Activated CD4-positive, alpha-beta T cell treated with anti-CD3 and anti-CD28 coated beads for 4 hours (primary cell): Measurements from ENCODE around the gene PLA2G4B.
A peak's percentile ranks its signal among the peaks of the same experiment; 100 is the strongest.

Source experiments
- DNase-seq, 2 donors: peaks; one replicate each; pipeline ENCODE4 v3.0.0-alpha.2; 2020

Gene PLA2G4B

DNA sequence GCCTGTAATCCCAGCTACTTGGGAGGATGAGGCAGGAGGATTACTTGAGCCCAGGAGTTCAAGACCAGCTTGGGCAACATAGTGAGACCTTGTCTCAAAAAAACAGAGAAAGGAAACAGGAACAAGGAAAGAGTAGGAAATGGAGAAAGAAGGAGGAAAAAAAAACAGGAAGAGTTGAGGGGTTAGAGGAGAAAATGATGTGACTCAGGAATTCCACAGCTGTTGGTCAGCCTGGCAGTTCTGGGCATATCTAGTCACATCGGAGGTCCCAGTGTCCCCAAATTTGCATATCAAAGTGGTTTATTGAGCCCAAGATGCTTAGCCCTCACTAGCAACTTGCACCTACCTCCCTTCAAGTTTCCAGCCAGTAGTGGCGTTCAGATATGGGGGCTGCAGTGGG lies 29.5 kb upstream of the PLA2G4B start:
- no peak for DNase-seq

DNA sequence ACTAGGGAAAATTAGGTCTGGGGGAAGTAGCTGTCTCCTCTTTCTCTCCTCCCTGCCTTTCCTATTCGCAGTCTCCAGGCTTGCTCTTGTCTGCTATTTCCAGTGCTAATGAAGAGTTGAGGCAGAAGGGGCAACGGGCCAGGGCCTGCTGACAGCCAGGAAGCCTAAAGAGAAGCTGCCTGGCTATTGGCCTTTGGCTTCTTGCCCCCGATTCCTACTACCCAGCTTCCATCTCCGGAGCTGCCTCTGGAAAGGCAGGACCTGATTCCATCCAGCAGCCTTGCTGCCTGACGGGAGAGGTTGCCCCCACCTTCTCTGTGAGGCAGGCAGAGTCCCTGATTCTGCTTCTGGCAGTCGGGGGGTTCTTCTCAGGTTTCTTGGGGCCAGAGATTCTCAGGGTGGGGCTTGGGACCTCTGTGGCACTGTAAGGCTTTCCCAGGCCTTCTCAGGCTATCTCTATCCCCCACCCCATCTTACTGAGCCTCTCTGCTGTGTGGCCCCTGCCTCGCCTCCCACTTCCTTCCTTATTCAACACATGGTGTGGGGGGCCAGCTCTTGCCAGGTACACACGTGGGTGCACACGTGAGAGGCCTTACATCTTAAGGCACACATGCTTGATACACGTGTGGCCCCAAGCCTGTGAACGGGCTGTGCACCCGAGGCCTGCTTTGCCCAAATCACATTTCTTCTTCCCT lies 29.0 kb upstream of the PLA2G4B start:
- no peak for DNase-seq

DNA sequence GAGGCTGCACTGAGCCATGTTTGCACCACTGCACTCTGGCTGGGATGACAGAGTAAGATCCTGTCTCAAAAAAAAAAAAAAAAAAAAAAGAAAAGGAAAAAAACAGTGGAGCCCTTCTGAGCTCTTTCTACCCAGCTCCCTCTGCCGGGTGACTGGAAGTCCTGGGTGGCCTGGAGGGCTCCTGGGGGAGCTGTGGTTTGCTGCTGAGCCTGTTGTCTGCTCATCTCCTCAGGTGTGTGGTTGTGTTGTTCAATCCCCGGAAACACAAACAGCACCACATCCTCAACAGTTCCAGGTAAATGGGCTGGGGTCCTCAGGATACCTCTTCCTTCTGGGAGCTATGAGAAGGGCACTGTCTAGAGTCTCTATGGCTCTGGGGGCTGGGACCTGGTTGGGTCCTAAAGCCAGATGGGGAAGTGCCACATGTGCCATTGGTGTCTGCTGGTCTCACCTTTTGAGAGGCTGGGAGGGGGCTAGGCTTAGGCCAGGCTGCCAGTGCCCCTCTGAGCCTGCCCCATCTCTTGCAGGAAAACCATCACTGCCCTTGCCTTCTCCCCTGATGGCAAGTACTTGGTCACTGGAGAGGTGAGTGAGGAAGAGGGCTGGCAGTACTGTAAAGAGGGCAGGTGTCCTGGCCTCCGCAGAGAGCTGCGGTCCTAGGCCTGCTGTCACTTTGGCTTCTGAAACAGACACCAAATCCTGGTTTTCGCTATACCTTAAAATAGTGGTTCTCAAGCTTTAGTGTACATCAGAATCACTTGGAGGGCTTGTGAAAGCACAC lies 27.8 kb upstream of the PLA2G4B start:
- no peak for DNase-seq

DNA sequence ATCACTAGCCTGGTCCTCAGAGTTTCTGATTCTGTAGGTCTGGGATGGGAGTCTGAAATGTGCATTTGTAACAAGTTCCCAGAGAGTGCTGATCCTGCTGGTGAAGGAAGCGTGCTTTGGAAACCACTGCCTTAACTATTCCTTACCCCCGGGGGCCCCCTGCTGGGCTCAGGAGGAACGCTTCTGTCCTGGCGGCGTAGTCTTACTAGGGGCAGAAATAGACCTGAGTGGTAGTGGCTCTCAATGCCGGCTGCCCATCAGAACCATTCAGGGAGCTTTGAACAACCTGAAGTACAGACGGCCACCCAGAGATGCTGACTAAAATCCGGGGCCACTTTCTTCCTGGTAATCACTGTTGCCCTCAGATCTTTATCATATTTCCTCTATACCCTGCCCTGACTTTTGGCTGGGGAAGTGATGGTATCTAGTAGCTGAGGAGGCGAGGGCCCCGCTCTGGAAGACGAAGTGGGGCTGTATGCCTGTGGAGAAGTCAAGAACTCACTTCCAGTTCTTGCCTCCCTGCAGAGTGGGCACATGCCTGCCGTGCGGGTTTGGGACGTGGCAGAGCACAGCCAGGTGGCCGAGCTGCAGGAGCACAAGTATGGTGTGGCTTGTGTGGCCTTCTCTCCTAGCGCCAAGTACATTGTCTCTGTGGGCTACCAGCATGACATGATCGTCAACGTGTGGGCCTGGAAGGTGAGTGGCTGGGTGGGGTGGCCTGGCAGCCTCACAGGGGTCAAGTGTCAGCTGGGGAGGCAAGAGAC lies 27.0 kb upstream of the PLA2G4B start:
- DNase-seq = peak; percentile 67 to 77

DNA sequence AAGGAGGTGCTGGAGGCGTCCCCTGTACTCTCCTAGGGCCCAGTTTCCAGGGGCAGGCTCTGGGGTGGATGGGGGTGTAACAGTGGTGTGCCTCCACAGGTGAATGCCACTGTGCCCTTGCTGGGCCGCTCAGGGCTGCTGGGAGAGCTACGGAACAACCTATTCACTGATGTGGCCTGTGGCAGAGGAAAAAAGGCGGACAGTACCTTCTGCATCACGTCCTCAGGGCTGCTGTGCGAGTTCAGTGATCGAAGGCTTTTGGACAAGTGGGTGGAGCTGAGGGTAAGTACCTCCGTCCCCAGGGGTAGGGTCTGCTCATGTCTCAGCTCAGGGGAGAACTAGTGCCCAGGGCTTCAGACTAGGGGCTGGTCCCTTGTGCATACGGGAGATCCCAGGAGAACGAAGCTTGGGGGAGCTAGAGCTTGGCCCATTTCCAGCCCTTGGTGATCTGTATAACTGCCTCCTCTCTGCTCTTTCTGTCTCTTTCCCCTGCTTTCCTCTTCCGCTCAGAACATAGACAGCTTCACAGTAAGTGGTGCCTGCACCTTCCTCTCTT lies 25.7 kb upstream of the PLA2G4B start:
- no peak for DNase-seq

DNA sequence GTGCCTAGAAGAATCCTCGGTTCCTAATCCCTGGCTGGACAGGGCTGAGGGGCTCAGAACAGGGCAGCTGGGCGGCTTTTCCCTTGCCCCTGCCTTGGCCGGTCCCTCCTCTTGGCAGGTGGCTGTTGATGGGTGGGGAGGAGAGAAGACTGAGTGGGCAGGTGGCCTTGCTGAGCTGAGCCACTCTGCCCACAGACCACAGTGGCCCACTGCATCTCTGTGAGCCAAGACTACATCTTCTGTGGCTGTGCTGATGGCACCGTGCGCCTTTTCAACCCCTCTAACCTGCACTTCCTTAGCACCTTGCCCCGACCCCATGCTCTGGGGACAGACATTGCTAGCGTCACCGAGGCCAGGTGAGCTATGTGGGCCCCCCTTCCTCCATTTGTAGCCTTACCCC lies 25.2 kb upstream of the PLA2G4B start:
- no peak for DNase-seq

DNA sequence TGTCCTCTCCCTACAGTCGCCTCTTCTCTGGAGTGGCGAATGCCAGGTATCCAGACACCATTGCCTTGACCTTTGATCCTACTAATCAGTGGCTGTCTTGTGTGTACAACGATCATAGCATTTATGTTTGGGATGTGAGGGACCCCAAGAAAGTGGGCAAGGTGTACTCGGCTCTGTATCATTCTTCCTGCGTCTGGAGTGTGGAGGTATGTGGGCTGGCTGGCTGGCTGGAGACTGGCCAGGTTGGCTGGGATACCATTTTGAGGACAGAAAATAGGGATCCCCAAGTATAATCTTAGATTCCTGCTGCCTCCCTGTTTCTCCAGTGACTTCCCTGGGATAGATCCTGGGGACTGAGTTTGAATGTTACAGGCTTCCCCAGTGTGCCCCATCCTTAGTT lies 24.1 kb upstream of the PLA2G4B start:
- no peak for DNase-seq

DNA sequence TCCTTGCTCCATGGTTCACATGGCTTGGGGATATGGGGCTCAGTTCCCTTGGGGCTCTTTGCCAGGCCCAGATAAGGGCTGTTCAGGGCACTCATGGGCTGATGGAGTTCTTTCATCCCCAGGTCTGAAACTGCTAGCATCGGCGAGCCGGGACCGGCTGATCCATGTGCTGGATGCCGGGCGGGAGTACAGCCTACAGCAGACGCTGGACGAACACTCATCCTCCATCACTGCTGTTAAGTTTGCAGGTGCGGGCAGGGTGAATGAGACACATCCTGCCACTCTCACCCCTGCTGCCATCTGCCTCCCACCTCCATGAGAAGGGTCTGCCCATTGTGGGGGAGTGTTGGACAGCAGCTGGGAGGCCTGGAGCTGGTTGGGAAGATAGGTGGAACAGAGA lies 21.9 kb upstream of the PLA2G4B start:
- no peak for DNase-seq

DNA sequence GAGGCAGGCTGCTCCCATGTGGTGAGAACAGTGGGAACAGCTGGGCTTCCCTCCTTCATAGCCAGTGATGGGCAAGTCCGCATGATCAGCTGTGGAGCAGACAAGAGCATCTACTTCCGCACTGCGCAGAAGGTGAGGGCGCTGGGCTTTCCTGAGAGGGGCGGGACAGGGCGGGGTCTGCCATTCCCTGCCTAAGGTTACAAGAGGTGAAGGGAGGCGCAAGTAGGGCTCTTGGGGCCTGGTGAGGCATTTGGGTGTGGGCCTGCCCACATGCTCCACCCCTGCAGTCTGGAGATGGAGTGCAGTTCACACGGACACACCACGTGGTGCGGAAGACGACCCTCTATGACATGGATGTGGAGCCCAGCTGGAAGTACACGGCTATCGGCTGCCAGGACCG lies 21.3 kb upstream of the PLA2G4B start:
- no peak for DNase-seq

DNA sequence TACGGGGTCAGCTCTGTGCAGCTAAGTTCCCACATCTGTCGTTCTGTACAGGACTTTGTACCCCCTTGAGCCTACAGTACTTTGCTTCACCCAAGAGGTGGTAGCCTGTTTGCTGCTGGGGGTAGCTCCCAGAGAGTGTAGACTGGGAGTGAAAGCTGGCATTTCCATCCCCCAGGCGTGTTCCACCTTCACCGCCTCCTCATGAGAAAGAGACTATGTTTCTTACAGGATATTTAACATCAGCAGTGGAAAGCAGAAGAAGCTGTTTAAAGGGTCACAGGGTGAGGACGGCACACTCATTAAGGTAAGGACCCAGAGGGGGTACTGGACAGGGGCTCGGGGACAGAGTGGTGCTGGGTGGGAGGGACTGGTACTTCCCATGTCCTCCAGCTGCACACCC lies 20.9 kb upstream of the PLA2G4B start:
- no peak for DNase-seq

DNA sequence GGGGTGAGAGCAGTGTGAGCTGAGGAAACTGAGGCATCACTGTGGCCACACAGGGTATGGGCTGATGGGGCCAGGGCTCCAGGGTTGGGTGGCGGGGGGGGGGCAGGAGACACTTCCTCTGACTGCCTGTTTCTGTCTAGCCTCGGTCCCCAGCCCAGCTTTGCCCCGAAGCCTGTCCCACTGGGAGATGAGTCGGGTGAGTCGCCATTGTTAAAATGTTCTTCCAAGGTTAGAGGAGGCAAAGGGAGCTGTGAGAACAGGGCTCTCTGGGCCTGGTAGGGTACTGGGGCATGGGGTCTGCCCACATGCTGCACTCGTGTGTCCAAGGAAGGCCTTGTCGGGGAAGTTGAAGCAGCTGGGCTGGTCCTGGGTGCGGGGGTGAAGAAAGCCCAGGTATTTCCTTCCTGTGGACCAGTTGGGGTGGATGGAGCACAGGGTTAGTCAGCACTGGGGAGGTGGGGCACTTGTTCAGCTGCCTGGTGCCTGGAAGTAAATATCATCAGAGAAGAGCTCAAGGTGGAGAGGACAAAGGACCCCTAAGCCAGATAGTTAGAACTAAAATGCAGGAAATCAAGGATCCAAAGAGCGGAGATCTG lies 19.1 kb upstream of the PLA2G4B start:
- no peak for DNase-seq

DNA sequence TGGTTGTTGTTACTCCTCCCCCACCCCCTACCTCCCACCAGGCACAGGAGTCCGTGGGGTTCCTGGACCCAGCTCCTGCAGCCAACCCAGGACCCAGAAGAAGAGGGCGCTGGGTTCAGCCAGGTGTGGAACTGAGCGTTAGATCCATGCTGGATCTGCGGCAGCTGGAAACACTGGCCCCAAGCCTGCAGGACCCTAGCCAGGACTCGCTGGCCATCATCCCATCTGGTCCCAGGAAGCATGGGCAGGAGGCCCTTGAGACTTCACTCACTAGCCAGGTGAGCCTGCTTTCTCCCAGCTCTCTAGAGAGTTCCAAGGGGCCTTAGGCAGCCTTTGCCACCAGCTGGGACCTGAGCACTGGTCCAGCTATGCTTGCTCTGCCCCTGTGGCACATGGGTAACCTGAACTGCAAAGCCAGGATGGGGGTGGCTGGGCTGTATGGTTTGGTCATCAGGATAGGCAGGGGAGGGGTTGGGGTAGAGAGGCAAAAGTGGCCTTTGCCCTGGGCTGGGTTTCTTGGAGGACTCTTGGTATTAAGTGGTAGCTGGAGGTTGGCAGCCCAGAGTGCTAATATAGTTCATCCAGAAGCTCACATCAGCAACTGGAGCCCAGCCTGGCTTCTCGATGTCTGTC lies 17.7 kb upstream of the PLA2G4B start:
- no peak for DNase-seq

DNA sequence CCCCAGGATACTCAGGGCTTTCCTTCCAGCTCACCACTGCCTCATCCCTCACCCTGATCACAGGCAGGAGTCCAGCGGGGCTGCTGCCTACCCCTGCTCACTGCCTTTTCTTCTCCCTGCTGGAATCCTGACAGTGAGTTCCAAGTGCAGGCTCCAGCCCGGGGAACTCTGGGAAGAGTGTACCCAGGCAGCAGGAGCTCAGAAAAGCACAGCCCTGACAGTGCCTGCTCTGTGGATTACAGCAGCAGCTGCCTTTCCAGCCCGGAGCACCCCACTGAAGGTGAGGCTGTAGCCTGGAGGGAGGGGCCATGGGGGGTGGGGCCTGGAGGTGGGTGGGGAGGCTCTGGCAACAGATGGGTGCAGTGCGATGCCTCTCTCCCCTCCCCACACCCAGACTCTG lies 16.8 kb upstream of the PLA2G4B start:
- DNase-seq = no peak

DNA sequence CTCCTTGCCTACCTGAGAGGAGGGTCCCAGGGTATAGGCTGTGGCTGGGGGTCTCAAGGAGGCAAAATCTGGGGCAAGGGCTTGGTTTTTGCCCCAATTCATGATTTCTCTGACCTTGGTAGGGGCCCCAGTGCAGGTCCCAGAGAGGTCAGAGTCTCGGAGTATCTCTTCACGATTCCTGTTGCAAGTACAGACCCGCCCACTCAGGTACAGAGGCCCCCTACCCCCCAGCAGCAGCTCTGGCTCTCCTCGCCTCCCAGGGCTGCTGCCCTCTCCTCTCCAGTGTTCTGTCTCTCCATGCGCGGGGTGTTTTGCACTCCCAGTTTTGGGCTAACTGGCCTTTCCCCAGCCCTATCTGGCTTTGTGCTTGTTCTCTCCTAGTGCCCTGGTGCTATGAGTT lies 16.2 kb upstream of the PLA2G4B start:
- DNase-seq = no peak

DNA sequence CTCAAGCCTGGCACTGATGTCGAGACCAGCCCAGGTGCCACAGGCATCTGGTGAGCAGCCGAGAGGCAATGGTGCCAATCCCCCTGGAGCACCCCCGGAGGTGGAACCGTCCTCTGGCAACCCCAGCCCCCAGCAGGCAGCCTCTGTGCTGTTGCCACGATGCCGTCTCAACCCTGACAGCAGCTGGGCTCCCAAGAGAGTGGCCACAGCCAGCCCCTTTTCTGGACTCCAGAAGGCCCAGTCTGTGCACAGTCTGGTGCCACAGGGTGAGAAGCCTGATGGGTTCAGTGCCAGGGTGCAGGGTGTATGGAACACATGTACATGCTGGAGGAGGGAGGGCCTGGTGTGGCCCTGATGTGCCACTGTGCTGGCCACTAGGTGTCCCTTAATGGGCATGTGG lies 15.7 kb upstream of the PLA2G4B start:
- no peak for DNase-seq

DNA sequence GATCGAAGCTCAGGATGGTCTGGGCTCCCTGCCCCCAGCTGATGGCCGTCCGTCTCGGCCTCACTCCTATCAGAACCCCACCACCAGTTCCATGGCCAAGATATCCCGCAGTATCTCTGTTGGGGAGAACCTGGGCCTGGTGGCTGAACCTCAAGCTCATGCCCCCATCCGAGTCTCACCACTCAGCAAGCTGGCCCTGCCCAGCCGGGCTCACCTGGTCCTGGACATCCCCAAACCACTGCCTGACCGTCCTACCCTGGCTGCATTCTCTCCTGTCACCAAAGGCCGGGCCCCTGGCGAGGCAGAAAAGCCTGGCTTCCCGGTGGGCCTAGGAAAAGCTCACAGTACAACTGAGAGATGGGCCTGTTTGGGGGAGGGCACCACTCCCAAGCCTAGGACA lies 15.1 kb upstream of the PLA2G4B start:
- no peak for DNase-seq

DNA sequence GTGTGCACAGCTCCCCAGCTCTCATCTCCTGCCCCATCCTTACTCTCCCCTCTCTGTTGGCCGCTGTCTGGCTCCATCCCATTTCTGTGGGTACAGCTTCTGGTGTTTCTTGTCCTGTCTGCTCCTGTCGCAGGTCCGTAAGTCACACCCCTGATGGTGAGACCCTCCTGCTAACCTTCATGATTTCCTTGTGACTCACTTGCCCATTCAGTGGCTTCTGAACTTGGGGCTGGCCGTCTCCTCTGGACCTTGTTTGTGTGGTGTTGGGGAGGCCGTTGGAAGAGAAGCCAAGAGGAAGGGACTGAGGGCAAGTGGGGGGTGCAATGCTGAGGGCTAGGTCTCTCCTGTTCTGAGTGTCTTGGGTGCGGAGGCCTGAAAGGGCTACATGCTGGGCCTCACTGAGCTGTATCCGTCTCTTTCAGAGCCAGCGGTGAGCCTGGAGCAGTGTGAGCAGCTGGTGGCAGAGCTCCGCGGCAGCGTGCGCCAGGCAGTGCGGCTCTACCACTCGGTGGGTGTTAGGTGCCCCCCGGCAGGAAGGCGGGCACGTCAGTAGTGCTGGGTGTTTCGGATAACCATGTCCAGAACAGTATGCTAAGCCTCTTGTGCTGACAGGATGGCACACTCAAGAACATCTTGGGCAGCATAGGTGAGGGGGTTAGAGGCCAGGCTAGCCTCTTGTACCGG lies 14.4 kb upstream of the PLA2G4B start:
- DNase-seq = no peak

DNA sequence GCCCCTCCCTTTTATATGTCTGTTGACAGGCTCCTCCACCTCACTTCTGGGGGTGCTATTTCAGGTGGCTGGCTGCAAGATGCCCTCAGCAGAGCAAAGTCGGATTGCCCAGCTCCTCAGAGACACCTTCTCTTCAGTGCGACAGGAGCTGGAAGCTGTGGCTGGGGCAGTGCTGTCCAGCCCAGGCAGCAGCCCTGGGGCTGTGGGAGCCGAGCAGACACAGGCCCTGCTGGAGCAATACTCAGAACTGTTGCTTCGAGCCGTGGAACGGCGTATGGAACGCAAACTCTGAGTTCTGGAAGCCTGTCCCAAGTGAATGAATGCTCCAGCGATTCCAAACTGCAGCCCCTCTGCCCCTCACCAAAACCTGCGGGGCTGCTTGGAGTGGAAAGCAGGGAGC lies 13.5 kb upstream of the PLA2G4B start:
- no peak for DNase-seq

DNA sequence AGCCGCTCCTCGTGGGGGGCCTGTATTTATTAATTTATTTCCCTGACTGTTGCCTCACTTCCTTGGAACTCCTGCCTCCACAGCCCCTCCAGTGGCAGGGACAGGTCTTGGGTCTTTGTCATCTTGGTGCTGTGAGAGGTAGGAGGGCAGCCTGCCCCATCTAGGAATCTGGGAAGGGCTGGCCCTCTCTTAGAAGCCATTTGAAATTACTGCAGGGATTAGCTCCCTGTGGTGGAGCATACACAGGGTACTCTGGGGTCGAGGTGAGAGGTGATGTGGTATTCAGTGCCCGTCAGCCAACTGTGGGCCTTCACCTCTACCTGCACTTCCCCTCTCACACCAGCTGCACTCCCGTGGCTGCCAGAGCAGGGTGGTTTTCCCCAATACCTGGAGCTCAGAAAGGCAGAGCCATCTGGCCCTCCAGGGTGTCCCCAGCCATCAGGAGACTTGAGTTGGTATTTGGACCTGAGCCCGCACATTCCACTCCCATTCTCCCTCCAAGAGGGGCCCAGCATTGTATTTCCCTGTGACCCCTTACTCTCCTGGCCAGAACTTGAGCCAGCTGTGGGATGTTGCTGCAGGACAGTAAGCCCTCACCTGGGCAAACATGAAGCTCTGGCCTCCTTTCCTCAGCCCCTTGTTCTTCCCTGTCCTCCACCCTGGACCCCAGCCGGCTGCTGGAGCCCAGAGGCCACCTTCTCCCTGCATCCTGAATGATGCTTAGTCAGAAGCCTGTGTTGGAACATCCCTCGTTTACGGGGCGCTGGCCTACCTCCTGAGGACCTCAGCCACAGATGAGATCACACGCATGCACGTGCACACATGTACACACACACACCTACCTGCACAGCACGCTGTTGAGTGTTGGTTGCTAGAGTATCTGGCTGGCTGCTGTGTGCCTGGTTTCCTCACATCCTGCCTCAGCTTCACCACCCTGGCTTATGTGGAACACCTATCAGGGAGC lies 12.8 kb upstream of the PLA2G4B start:
- no peak for DNase-seq

DNA sequence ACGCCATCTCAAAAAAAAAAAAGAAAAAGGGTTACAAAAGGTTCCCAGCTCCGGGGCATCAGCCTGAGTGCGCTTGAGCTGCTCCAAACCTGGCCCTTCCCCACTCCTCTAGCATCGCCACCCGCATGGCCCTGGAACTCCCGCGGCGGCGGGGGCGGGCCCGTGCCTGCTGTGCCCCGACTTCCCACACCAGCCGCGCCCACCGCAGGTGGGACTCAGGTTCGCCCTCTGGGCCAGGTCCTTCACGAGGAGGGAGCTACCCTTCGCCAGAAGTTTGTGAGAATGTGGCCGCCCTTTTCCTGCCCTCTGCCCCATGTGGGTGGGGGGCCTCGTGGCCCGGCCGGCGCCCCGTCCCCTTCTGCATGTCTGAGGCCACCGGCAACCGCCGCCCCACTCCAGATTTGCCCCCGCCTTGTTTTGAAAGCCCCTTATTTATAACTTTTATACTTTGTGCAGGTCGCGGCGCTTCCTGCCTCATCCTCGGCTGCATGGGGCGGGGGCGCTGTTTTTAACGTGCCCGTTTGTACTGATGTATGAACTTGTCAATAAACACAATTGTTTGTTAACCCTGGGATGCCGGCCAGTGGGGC lies 11.3 kb upstream of the PLA2G4B start:
- peak; percentile 19 to 29 for DNase-seq
